HCT116 (cell line): ENCODE results near the gene TAF1L. TPM values are rescaled to one million over a fixed set of nuclear protein-coding genes. Genes with fewer than 3 reads are reported as not detected.

Source experiments
- ATAC-seq: fragments of 200-7000 bp; cut with Tn5 transposase; 2 replicates; pipeline ENCODE4 v1.9.1; 2020; ENCODE audit warnings: mild to moderate bottlenecking, moderate library complexity
- BruUV-seq: library from RNA; stranded (reverse); fragments of 400-500 nt; replicated peaks from 2 replicates; lab custom pipeline; 2021; lab: Mats Ljungman, UMichigan
- CTCF ChIA-PET: fragments of 300-600 bp; sonication (Branson Sonifier 250); formaldehyde crosslinking; loops from one replicate; lab custom pipeline; 2021; ENCODE audit warnings: antibody characterized with exemption; lab: Charles Lee
- POLR2A ChIA-PET: fragments of 300-600, 350-600 bp; sonication (Branson Sonifier 250); formaldehyde crosslinking; loops from one replicate; lab custom pipeline; 2021; ENCODE audit warnings: antibody characterized with exemption; lab: Charles Lee
- RAD21 ChIA-PET, 2 experiments: fragments of 300-600 bp; sonication (Branson Sonifier 250); formaldehyde crosslinking; loops; one replicate each; lab custom pipeline; 2023; ENCODE audit warnings: low total read pairs in 2 of 2; ENCODE audit not compliant: uncharacterized antibody in 2 of 2, unreplicated experiment in 2 of 2, low non-redundant PET in 1 of 2; lab: Charles Lee
- DNase-seq: peaks from one replicate; pipeline ENCODE4 v3.0.0-alpha.2; 2010; ENCODE audit warnings: low read depth, low spot score
- H2AFZ ChIP-seq: fragments of 200-600 bp; shearing (Covaris generic), sonication (generic); 2 replicates; pipeline ENCODE4 v1.6.1; 2017; ENCODE audit warnings: low read depth, mixed run types, mixed read lengths, antibody characterized with exemption, low read length; ENCODE audit not compliant: poor library complexity, severe bottlenecking
- H3K27ac ChIP-seq: 2 replicates; pipeline ENCODE4 v1.5.1; 2012; ENCODE audit warnings: low read depth, low read length
- H3K27me3 ChIP-seq: fragments of 200-600 bp; sonication (generic); 2 replicates; pipeline ENCODE4 v1.6.1; 2016; ENCODE audit warnings: mixed run types, low read length, mixed read lengths; ENCODE audit not compliant: insufficient read depth
- H3K36me3 ChIP-seq, 2 experiments: fragments of 200-500 bp in 1 of 2; fragments of 200-600 bp in 1 of 2; sonication (Bioruptor generic) in 1 of 2; sonication (generic) in 1 of 2; 2 replicates each; pipeline versions ENCODE4 v1.5.1 to v1.6.1; 2014 to 2016; ENCODE audit warnings: low read length in 2 of 2, inconsistent platforms in 1 of 2, mixed read lengths in 1 of 2, mixed run types in 1 of 2; ENCODE audit not compliant: insufficient read depth in 2 of 2, control insufficient read depth in 1 of 2
- H3K4me1 ChIP-seq, 2 experiments: fragments of 200-600 bp in 1 of 2; sonication (generic) in 1 of 2; 2 replicates each; pipeline versions ENCODE4 v1.5.1 to v1.6.1; 2012 to 2017; ENCODE audit warnings: low read length in 2 of 2, inconsistent platforms in 1 of 2, mild to moderate bottlenecking in 1 of 2, mixed read lengths in 1 of 2, mixed run types in 1 of 2, moderate library complexity in 1 of 2; ENCODE audit not compliant: insufficient read depth in 2 of 2, control insufficient read depth in 1 of 2
- H3K4me2 ChIP-seq: fragments of 200-600 bp; sonication (generic); 2 replicates; pipeline ENCODE4 v1.6.1; 2017; ENCODE audit warnings: mixed run types, low read length, mixed read lengths
- H3K4me3 ChIP-seq, 2 experiments: fragments of 200-600 bp in 1 of 2; sonication (generic) in 1 of 2; replicated peaks in 1 of 2; 2 replicates each; pipeline ENCODE4 v1.5.1; 2011 to 2016; ENCODE audit warnings: low read length in 2 of 2, control low read depth in 1 of 2, low read depth in 1 of 2, mild to moderate bottlenecking in 1 of 2, mixed read lengths in 1 of 2, mixed run types in 1 of 2
- H3K79me2 ChIP-seq: fragments of 200-600 bp; sonication (generic); 2 replicates; pipeline ENCODE4 v1.6.1; 2017; ENCODE audit warnings: mild to moderate bottlenecking, mixed run types, low read length, moderate library complexity, mixed read lengths; ENCODE audit not compliant: insufficient read depth
- H3K9ac ChIP-seq: fragments of 200-600 bp; sonication (generic); 2 replicates; pipeline ENCODE4 v1.6.1; 2016; ENCODE audit warnings: low read length, mixed read lengths
- H3K9me2 ChIP-seq: fragments of 200-600 bp; sonication (generic), shearing (Covaris generic); 2 replicates; pipeline ENCODE4 v1.6.1; 2017; ENCODE audit warnings: mixed run types, mild to moderate bottlenecking, moderate library complexity; ENCODE audit not compliant: insufficient read depth
- H3K9me3 ChIP-seq, 2 experiments: fragments of 200-500 bp in 1 of 2; fragments of 200-600 bp in 1 of 2; sonication (Bioruptor generic) in 1 of 2; sonication (generic) in 1 of 2; 2 replicates each; pipeline ENCODE4 v1.6.1; 2014 to 2017; ENCODE audit warnings: low read length in 2 of 2, mixed read lengths in 2 of 2, inconsistent platforms in 1 of 2, low read depth in 1 of 2, mild to moderate bottlenecking in 1 of 2, mixed run types in 1 of 2, moderate library complexity in 1 of 2; ENCODE audit not compliant: control insufficient read depth in 1 of 2, insufficient read depth in 1 of 2
- H4K20me1 ChIP-seq: fragments of 200-600 bp; sonication (generic), shearing (Covaris generic); 2 replicates; pipeline ENCODE4 v1.6.1; 2017; ENCODE audit warnings: mixed run types, mild to moderate bottlenecking, moderate library complexity; ENCODE audit not compliant: insufficient read depth
- CBX3 ChIP-seq: IDR thresholded peaks from 2 replicates; pipeline ENCODE4 v1.6.1; 2012; ENCODE audit warnings: low read depth
- CEBPB ChIP-seq: IDR thresholded peaks from 2 replicates; pipeline ENCODE4 v1.6.1; 2012; ENCODE audit warnings: low read depth
- EGR1 ChIP-seq: IDR thresholded peaks from 2 replicates; pipeline ENCODE4 v1.6.1; 2012; ENCODE audit warnings: low read depth
- ELF1 ChIP-seq: IDR thresholded peaks from 2 replicates; pipeline ENCODE4 v1.6.1; 2012; ENCODE audit warnings: low read depth, borderline replicate concordance
- EZH2 ChIP-seq: fragments of 200-600 bp; sonication (generic); IDR thresholded peaks from 2 replicates; pipeline ENCODE4 v1.6.1; 2017; ENCODE audit warnings: antibody characterized with exemption, mixed run types
- FOSL1 ChIP-seq: IDR thresholded peaks from 2 replicates; pipeline ENCODE4 v1.6.1; 2012; ENCODE audit warnings: low read depth
- JUND ChIP-seq: IDR thresholded peaks from 2 replicates; pipeline ENCODE4 v1.6.1; 2012
- POLR2A ChIP-seq: IDR thresholded peaks from 2 replicates; pipeline ENCODE4 v1.7.0; 2011; ENCODE audit warnings: borderline replicate concordance; ENCODE audit not compliant: insufficient read depth, insufficient read length; ENCODE audit errors: extremely low read depth
- RAD21 ChIP-seq: IDR thresholded peaks from 2 replicates; pipeline ENCODE4 v1.6.1; 2012; ENCODE audit warnings: low read depth, mild to moderate bottlenecking
- SIN3A ChIP-seq: IDR thresholded peaks from 2 replicates; pipeline ENCODE4 v1.6.1; 2012; ENCODE audit warnings: low read depth
- SRF ChIP-seq: IDR thresholded peaks from 2 replicates; pipeline ENCODE4 v1.6.1; 2012; ENCODE audit warnings: low read depth
- TCF7L2 ChIP-seq: IDR thresholded peaks from 2 replicates; pipeline ENCODE4 v1.7.0; 2011; ENCODE audit warnings: borderline replicate concordance, inconsistent platforms; ENCODE audit not compliant: insufficient read depth, insufficient read length; ENCODE audit errors: extremely low read depth
- ZNF274 ChIP-seq: fragments of 200-500 bp; sonication (Bioruptor generic); IDR thresholded peaks from 2 replicates; pipeline ENCODE4 v1.6.1; 2014; ENCODE audit warnings: mild to moderate bottlenecking, low read depth, low read length, inconsistent platforms
- intact Hi-C: fragments of 100-400 bp; cut with micrococcal nuclease; formaldehyde crosslinking; loops from 2 replicates; pipeline ENCODE4 v1.10.0; 2022
- total RNA-seq: library from RNA; stranded (reverse); gene quantifications from one replicate; pipeline ENCODE4 v1.2.1, GENCODE V29; 2021; ENCODE audit not compliant: unreplicated experiment
- TF ChIP-seq, protein P1 (sequence below): IDR thresholded peaks from 2 replicates; pipeline ENCODE4 v1.6.1; 2012
- TF ChIP-seq, protein P2 (sequence below): IDR thresholded peaks from 2 replicates; pipeline ENCODE4 v1.6.1; 2011; ENCODE audit warnings: mild to moderate bottlenecking, low read length, moderate library complexity; ENCODE audit not compliant: insufficient replicate concordance; ENCODE audit errors: extremely low read depth
- TF ChIP-seq, protein P3 (sequence below): IDR thresholded peaks from 2 replicates; pipeline ENCODE4 v1.6.1; 2012
- TF ChIP-seq, protein P4 (sequence below): IDR thresholded peaks from 2 replicates; pipeline ENCODE4 v1.6.1; 2012; ENCODE audit warnings: low read depth

TAF1L gene
- total RNA-seq, 1 experiment from 2014 or later, result not detected

DNA sequence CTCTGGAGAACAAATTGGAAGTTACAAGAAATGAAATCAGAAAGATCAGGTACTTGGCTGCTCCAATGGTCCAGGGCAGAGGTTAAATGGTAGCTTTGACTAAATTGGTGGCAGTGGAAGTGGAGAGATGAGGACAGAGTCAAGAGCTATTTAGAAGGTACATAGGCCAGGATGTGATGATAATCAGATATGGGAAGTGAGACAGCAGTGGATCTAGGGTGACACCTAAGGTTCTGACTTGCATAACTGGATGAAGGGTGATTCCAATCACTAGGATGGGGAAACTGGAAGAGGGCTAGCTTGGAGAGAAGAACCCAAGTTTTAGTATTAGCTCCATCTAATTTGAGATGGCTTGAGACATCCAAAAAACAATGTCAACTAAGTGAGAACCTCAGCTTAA is 38.5 kb downstream of the TAF1L start:
- no peaks in the 10 kb centered on the region for H3K27me3 ChIP-seq
- H3K9me3 ChIP-seq, result no peaks in the 10 kb centered on the region
- H4K20me1 ChIP-seq, result no peaks in the 10 kb centered on the region
- TF ChIP-seq SRF, result no peak
- no peak for TF ChIP-seq RAD21
- TF ChIP-seq TCF7L2, result no peak
- TF ChIP-seq, protein P1, sequence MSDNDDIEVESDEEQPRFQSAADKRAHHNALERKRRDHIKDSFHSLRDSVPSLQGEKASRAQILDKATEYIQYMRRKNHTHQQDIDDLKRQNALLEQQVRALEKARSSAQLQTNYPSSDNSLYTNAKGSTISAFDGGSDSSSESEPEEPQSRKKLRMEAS, result no peak
- no peak for TF ChIP-seq FOSL1
- TF ChIP-seq JUND, result no peak
- no peak for TF ChIP-seq ZNF274
- TF ChIP-seq, protein P2, sequence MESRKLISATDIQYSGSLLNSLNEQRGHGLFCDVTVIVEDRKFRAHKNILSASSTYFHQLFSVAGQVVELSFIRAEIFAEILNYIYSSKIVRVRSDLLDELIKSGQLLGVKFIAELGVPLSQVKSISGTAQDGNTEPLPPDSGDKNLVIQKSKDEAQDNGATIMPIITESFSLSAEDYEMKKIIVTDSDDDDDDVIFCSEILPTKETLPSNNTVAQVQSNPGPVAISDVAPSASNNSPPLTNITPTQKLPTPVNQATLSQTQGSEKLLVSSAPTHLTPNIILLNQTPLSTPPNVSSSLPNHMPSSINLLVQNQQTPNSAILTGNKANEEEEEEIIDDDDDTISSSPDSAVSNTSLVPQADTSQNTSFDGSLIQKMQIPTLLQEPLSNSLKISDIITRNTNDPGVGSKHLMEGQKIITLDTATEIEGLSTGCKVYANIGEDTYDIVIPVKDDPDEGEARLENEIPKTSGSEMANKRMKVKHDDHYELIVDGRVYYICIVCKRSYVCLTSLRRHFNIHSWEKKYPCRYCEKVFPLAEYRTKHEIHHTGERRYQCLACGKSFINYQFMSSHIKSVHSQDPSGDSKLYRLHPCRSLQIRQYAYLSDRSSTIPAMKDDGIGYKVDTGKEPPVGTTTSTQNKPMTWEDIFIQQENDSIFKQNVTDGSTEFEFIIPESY, result no peak
- TF ChIP-seq, protein P3, sequence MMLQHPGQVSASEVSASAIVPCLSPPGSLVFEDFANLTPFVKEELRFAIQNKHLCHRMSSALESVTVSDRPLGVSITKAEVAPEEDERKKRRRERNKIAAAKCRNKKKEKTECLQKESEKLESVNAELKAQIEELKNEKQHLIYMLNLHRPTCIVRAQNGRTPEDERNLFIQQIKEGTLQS, result no peak
- no peak for TF ChIP-seq CBX3
- no peak for TF ChIP-seq EGR1
- TF ChIP-seq SIN3A, result no peak
- TF ChIP-seq ELF1, result no peak
- no peak for TF ChIP-seq EZH2
- no peak for TF ChIP-seq CEBPB
- TF ChIP-seq, protein P4, sequence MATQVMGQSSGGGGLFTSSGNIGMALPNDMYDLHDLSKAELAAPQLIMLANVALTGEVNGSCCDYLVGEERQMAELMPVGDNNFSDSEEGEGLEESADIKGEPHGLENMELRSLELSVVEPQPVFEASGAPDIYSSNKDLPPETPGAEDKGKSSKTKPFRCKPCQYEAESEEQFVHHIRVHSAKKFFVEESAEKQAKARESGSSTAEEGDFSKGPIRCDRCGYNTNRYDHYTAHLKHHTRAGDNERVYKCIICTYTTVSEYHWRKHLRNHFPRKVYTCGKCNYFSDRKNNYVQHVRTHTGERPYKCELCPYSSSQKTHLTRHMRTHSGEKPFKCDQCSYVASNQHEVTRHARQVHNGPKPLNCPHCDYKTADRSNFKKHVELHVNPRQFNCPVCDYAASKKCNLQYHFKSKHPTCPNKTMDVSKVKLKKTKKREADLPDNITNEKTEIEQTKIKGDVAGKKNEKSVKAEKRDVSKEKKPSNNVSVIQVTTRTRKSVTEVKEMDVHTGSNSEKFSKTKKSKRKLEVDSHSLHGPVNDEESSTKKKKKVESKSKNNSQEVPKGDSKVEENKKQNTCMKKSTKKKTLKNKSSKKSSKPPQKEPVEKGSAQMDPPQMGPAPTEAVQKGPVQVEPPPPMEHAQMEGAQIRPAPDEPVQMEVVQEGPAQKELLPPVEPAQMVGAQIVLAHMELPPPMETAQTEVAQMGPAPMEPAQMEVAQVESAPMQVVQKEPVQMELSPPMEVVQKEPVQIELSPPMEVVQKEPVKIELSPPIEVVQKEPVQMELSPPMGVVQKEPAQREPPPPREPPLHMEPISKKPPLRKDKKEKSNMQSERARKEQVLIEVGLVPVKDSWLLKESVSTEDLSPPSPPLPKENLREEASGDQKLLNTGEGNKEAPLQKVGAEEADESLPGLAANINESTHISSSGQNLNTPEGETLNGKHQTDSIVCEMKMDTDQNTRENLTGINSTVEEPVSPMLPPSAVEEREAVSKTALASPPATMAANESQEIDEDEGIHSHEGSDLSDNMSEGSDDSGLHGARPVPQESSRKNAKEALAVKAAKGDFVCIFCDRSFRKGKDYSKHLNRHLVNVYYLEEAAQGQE, result no peak
- TF ChIP-seq POLR2A, result no peak
- H3K9ac ChIP-seq, result no peak overlapping the region
- no peaks in the 10 kb centered on the region for H3K79me2 ChIP-seq
- no peaks in the 10 kb centered on the region for H3K9me2 ChIP-seq
- no TSS peak for BruUV-seq
- no peak overlapping the region for H3K27ac ChIP-seq
- H3K4me1 ChIP-seq, result no peaks in the 10 kb centered on the region
- intact Hi-C loops, result no loop called here
- no peak overlapping the region for H3K4me3 ChIP-seq
- no peak overlapping the region for H2AFZ ChIP-seq
- H3K4me2 ChIP-seq, result no peak overlapping the region
- no peak for ATAC-seq
- ChIA-PET CTCF (no interaction called here), POLR2A (no interaction called here), RAD21 (no interaction called here)
- DNase-seq, result no peak
- H3K36me3 ChIP-seq, result no peaks in the 10 kb centered on the region
